Measurements from ENCODE around the gene WNK2.

The WNK2 gene

DNA sequence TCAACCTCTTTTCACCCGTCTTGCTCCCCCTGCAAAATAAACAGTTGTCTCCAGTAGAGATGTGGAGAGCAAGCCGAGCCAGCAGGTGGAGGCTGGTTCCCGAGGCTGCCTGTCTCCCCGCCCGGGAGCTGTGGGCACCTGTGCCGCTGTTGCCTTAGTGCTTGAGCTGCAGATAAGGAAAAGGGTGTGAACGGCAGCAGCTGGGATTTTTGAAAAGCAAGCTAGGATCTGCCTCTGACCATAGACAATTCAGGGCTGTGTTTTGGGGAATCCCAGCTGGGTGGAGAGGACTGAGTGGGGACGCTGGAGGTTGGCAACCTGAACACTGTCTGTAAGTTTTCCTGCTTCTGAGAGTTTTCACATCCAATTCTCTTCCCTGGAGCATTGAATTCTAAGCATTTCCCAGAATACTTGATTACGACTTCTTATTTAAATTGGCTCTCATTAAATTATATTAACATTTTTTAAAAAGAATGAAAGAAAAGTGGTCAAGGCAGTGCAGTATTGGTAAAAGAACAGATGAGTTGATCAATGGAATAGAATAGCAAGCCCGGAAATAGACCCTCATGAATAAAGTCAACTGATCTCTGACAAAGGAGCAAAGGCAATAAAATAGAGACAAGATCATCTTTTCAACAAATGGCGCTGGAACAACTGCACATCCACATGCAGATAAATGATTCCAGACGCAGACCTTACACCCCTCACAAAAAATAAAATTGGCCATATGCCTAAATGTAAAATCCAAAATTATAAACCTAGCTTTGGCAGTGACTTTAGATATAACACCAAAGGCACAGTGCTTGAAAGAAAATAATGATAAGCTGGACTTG lies 9.7 kb downstream of the WNK2 start:
- Histone ChIP-seq H3K9ac (ENCODE audit: low read depth in 1 of 2, low read length in 2 of 2) (no peak overlapping the region), H3K4me1 (ENCODE audit: control insufficient read depth in 1 of 2, insufficient read depth in 2 of 2, low read length in 2 of 2) (peaks cover 43 to 48% of the 10 kb centered on the region in 2 donors), H3K27ac (ENCODE audit: low read depth, low read length) (no peak overlapping the region)

DNA sequence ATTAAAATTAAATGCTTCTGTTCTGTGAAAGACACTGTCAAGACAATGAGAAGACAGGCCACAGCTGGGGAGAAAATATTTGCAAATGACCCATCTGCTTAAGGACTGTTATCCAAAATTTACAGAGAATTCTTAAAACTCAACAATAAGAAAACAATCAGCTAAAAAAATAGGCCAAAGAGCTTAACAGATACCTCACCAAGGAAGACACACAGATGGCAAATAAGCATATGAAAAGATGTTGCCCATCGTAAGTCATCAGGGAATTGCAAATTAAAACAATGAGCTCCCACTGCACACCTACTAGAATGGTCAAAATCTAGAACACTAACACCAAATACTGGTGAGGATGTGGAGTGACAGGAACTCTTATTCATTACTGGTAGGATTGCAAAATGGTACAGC lies 10.3 kb downstream of the WNK2 start:
- Histone ChIP-seq H3K9ac (ENCODE audit: low read depth in 1 of 2, low read length in 2 of 2) (no peak overlapping the region), H3K36me3 (ENCODE audit: control insufficient read depth in 1 of 2, insufficient read depth in 2 of 2, low read length in 2 of 2) (peaks cover 0 to 6% of the 10 kb centered on the region in 2 donors), H3K9me3 (ENCODE audit: control insufficient read depth in 1 of 2, low read length in 2 of 2) (no peaks in the 10 kb centered on the region), H3K27ac (ENCODE audit: low read depth, low read length) (no peak overlapping the region), H3K27me3 (ENCODE audit: control insufficient read depth in 1 of 2, insufficient read depth in 2 of 2, low read length in 2 of 2) (no peaks in the 10 kb centered on the region), H3K4me3 (ENCODE audit: low read depth in 1 of 2, low read length in 2 of 2) (no peak overlapping the region), H3K4me1 (ENCODE audit: control insufficient read depth in 1 of 2, insufficient read depth in 2 of 2, low read length in 2 of 2) (peaks cover 42% of the 10 kb centered on the region in 2 donors)

More for the DNA sequence above, 9.7 kb downstream of the WNK2 start:
- peaks cover 0 to 6% of the 10 kb centered on the region in 2 donors for H3K36me3 ChIP-seq (ENCODE audit: control insufficient read depth in 1 of 2, insufficient read depth in 2 of 2, low read length in 2 of 2)
- no peak overlapping the region for H3K4me3 ChIP-seq (ENCODE audit: low read depth in 1 of 2, low read length in 2 of 2)
- H3K9me3 ChIP-seq (ENCODE audit: control insufficient read depth in 1 of 2, low read length in 2 of 2), result no peaks in the 10 kb centered on the region
- H3K27me3 ChIP-seq (ENCODE audit: control insufficient read depth in 1 of 2, insufficient read depth in 2 of 2, low read length in 2 of 2), result no peaks in the 10 kb centered on the region

- H3K9ac ChIP-seq (ENCODE audit: low read depth in 1 of 2, low read length in 2 of 2), result no peak overlapping the region
Measured at GRCh38 chr9:93194641-93195040, 10.7 kb downstream of the WNK2 start.

GRCh38 chr9:93196096-93197055 lies 12.4 kb downstream of the WNK2 start:
- Histone ChIP-seq H3K4me1 (ENCODE audit: control insufficient read depth in 1 of 2, insufficient read depth in 2 of 2, low read length in 2 of 2) (peaks cover 48 to 49% of the 10 kb centered on the region in 2 donors), H3K27me3 (ENCODE audit: control insufficient read depth in 1 of 2, insufficient read depth in 2 of 2, low read length in 2 of 2) (no peaks in the 10 kb centered on the region), H3K27ac (ENCODE audit: low read depth, low read length) (no peak overlapping the region), H3K4me3 (ENCODE audit: low read depth in 1 of 2, low read length in 2 of 2) (no peak overlapping the region), H3K36me3 (ENCODE audit: control insufficient read depth in 1 of 2, insufficient read depth in 2 of 2, low read length in 2 of 2) (no peaks in the 10 kb centered on the region), H3K9me3 (ENCODE audit: control insufficient read depth in 1 of 2, low read length in 2 of 2) (no peaks in the 10 kb centered on the region), H3K9ac (ENCODE audit: low read depth in 1 of 2, low read length in 2 of 2) (no peak overlapping the region)

More at GRCh38 chr9:93194641-93195040, 10.7 kb downstream of the WNK2 start:
- H3K4me1 ChIP-seq (ENCODE audit: control insufficient read depth in 1 of 2, insufficient read depth in 2 of 2, low read length in 2 of 2), result peaks cover 42% of the 10 kb centered on the region in 2 donors
- H3K27ac ChIP-seq (ENCODE audit: low read depth, low read length), result no peak overlapping the region
- no peak overlapping the region for H3K4me3 ChIP-seq (ENCODE audit: low read depth in 1 of 2, low read length in 2 of 2)
- no peaks in the 10 kb centered on the region for H3K27me3 ChIP-seq (ENCODE audit: control insufficient read depth in 1 of 2, insufficient read depth in 2 of 2, low read length in 2 of 2)
- H3K9me3 ChIP-seq (ENCODE audit: control insufficient read depth in 1 of 2, low read length in 2 of 2), result no peaks in the 10 kb centered on the region
- H3K36me3 ChIP-seq (ENCODE audit: control insufficient read depth in 1 of 2, insufficient read depth in 2 of 2, low read length in 2 of 2), result peaks cover 0 to 6% of the 10 kb centered on the region in 2 donors

DNA sequence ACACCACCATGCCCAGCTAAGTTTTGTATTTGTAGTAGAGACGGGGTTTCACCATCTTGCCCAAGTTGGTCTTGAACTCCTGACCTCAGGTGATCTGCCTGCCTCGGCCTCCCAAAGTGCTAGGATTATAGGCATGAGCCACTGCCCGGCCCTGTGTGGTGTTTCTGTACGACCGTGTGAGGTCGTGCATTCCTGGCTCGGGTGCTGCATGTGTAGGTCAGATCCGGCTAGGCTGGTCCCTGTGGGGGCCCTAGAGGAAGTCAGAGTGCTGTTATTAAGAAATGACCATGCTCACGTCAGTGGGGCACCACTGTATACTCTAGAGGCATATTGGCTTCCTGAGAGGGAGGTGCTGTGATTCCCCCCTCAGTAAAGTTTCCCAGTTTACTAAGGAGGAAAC lies 13.7 kb downstream of the WNK2 start:
- H3K27ac ChIP-seq (ENCODE audit: low read depth, low read length), result no peak overlapping the region
- no peak overlapping the region for H3K4me3 ChIP-seq (ENCODE audit: low read depth in 1 of 2, low read length in 2 of 2)
- H3K36me3 ChIP-seq (ENCODE audit: control insufficient read depth in 1 of 2, insufficient read depth in 2 of 2, low read length in 2 of 2), result no peaks in the 10 kb centered on the region
- no peaks in the 10 kb centered on the region for H3K27me3 ChIP-seq (ENCODE audit: control insufficient read depth in 1 of 2, insufficient read depth in 2 of 2, low read length in 2 of 2)
- no peak overlapping the region for H3K9ac ChIP-seq (ENCODE audit: low read depth in 1 of 2, low read length in 2 of 2)
- H3K9me3 ChIP-seq (ENCODE audit: control insufficient read depth in 1 of 2, low read length in 2 of 2), result no peaks in the 10 kb centered on the region
- peaks cover 55 to 57% of the 10 kb centered on the region in 2 donors for H3K4me1 ChIP-seq (ENCODE audit: control insufficient read depth in 1 of 2, insufficient read depth in 2 of 2, low read length in 2 of 2)

DNA sequence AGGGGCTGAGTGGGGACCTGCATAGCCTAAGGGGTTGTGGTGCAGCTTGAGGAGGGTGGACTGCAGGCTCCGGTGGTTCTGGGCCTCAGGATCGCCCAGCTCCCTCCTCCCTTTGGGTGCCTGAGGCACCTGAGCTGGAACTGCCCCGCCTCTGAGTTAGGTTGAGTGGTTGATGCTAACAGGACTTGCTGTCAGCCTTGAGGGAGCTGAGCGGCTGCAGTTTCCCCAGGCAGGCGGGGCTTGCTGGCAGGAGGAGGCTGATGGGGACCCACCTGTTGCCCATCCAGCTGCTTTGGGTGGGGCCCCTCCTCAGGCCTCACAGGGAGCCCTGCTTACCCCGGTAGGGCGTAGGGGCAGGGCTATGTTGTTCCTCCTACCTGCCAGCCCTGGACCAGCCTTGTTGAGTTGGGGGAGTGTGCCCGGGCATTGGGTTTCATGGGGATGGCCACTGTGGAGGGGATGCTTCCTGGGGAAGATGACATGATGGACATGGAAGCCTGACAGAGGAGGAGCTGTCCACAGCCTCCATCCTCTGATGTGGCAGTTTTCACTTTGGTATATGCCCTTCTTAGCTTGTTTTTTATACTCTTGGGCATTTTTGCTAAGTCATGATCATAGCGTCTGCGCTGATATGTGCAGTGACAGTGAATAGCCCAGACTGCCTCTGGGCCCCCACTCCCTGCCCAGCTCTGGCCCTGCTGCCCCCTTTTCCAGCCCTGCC lies 14.3 kb downstream of the WNK2 start:
- H3K36me3 ChIP-seq (ENCODE audit: control insufficient read depth in 1 of 2, insufficient read depth in 2 of 2, low read length in 2 of 2), result no peaks in the 10 kb centered on the region
- H3K9me3 ChIP-seq (ENCODE audit: control insufficient read depth in 1 of 2, low read length in 2 of 2), result no peaks in the 10 kb centered on the region
- no peak overlapping the region for H3K27ac ChIP-seq (ENCODE audit: low read depth, low read length)
- H3K27me3 ChIP-seq (ENCODE audit: control insufficient read depth in 1 of 2, insufficient read depth in 2 of 2, low read length in 2 of 2), result no peaks in the 10 kb centered on the region
- peaks cover 49 to 54% of the 10 kb centered on the region in 2 donors for H3K4me1 ChIP-seq (ENCODE audit: control insufficient read depth in 1 of 2, insufficient read depth in 2 of 2, low read length in 2 of 2)
- no peak overlapping the region for H3K9ac ChIP-seq (ENCODE audit: low read depth in 1 of 2, low read length in 2 of 2)
- no peak overlapping the region for H3K4me3 ChIP-seq (ENCODE audit: low read depth in 1 of 2, low read length in 2 of 2)

- Histone ChIP-seq H3K4me1 (ENCODE audit: control insufficient read depth in 1 of 2, insufficient read depth in 2 of 2, low read length in 2 of 2) (peaks cover 42 to 47% of the 10 kb centered on the region in 2 donors), H3K9me3 (ENCODE audit: control insufficient read depth in 1 of 2, low read length in 2 of 2) (no peaks in the 10 kb centered on the region), H3K27ac (ENCODE audit: low read depth, low read length) (no peak overlapping the region), H3K9ac (ENCODE audit: low read depth in 1 of 2, low read length in 2 of 2) (no peak overlapping the region), H3K4me3 (ENCODE audit: low read depth in 1 of 2, low read length in 2 of 2) (no peak overlapping the region), H3K36me3 (ENCODE audit: control insufficient read depth in 1 of 2, insufficient read depth in 2 of 2, low read length in 2 of 2) (no peaks in the 10 kb centered on the region), H3K27me3 (ENCODE audit: control insufficient read depth in 1 of 2, insufficient read depth in 2 of 2, low read length in 2 of 2) (no peaks in the 10 kb centered on the region)
Measured at GRCh38 chr9:93198838-93199625, 15.1 kb downstream of the WNK2 start.

DNA sequence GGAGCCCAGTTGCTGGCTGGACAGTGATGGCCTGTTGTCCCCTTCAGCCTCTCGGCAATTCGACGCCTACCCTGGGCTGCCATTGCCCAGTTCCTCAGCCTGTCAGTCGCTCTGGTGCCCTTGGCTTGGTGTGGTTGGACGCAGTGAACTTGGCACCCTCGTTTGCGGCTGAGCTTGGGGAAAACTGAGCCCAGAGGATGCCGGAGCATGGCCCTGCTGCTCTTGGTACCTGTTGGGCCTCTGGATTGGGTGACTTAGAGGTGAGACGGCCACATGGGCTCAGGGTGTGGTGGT lies 16.5 kb downstream of the WNK2 start:
- Histone ChIP-seq H3K4me3 (ENCODE audit: low read depth in 1 of 2, low read length in 2 of 2) (no peak overlapping the region), H3K4me1 (ENCODE audit: control insufficient read depth in 1 of 2, insufficient read depth in 2 of 2, low read length in 2 of 2) (peaks cover 44 to 50% of the 10 kb centered on the region in 2 donors), H3K9ac (ENCODE audit: low read depth in 1 of 2, low read length in 2 of 2) (no peak overlapping the region), H3K27ac (ENCODE audit: low read depth, low read length) (no peak overlapping the region), H3K36me3 (ENCODE audit: control insufficient read depth in 1 of 2, insufficient read depth in 2 of 2, low read length in 2 of 2) (no peaks in the 10 kb centered on the region), H3K27me3 (ENCODE audit: control insufficient read depth in 1 of 2, insufficient read depth in 2 of 2, low read length in 2 of 2) (no peaks in the 10 kb centered on the region), H3K9me3 (ENCODE audit: control insufficient read depth in 1 of 2, low read length in 2 of 2) (no peaks in the 10 kb centered on the region)

GRCh38 chr9:93200989-93201334 lies 17.0 kb downstream of the WNK2 start:
- no peaks in the 10 kb centered on the region for H3K27me3 ChIP-seq (ENCODE audit: control insufficient read depth in 1 of 2, insufficient read depth in 2 of 2, low read length in 2 of 2)
- H3K36me3 ChIP-seq (ENCODE audit: control insufficient read depth in 1 of 2, insufficient read depth in 2 of 2, low read length in 2 of 2), result no peaks in the 10 kb centered on the region
- H3K4me3 ChIP-seq (ENCODE audit: low read depth in 1 of 2, low read length in 2 of 2), result no peak overlapping the region
- H3K27ac ChIP-seq (ENCODE audit: low read depth, low read length), result no peak overlapping the region
- peaks cover 45 to 51% of the 10 kb centered on the region in 2 donors for H3K4me1 ChIP-seq (ENCODE audit: control insufficient read depth in 1 of 2, insufficient read depth in 2 of 2, low read length in 2 of 2)
- peak overlapping the region; percentile 18 to 43 for H3K9ac ChIP-seq (ENCODE audit: low read depth in 1 of 2, low read length in 2 of 2)
- no peaks in the 10 kb centered on the region for H3K9me3 ChIP-seq (ENCODE audit: control insufficient read depth in 1 of 2, low read length in 2 of 2)
